ENCODE measurements around the gene ADAMTSL3.

- TF ChIP-seq CTCF (conservative IDR thresholded peaks at IDR 0.05): no peak
- TF ChIP-seq ZFX (IDR thresholded peaks at IDR 0.05): no peak
Measured at GRCh38 chr15:83943043-83943442, 289.1 kb downstream of the ADAMTSL3 start.

All from C4-2B (cell line).